Left ventricle myocardium superior (tissue), 1 donor: ENCODE data around the gene SYTL1. TPM values are rescaled to one million over a fixed set of nuclear protein-coding genes. Genes with fewer than 3 reads are reported as not detected.

Experiments used
- ATAC-seq: fragments of 200-7000 bp; cut with Tn5 transposase; one replicate; pipeline ENCODE4 v1.9.1; 2020; ENCODE audit warnings: mild to moderate bottlenecking, moderate library complexity
- DNase-seq: peaks from one replicate; pipeline ENCODE4 v3.0.0-alpha.2; 2020
- intact Hi-C: fragments of 100-400 bp; cut with micrococcal nuclease; formaldehyde crosslinking; loops from one replicate; pipeline ENCODE4 v1.11.0; 2022
- total RNA-seq: library from RNA; stranded (reverse); fragmentation: NEBNext Ultra II Directional; extraction: Animal tissue kit (Norgen Biotek cat#: 25700); gene quantifications from one replicate; pipeline ENCODE4 v1.2.1, GENCODE V29; 2021
- donor health status: DM: no; HTN: yes; CAD: no; lungs with severe emphysema.

Gene SYTL1
- total RNA-seq, 1 donor from 2014 or later, result 1.1 TPM

DNA sequence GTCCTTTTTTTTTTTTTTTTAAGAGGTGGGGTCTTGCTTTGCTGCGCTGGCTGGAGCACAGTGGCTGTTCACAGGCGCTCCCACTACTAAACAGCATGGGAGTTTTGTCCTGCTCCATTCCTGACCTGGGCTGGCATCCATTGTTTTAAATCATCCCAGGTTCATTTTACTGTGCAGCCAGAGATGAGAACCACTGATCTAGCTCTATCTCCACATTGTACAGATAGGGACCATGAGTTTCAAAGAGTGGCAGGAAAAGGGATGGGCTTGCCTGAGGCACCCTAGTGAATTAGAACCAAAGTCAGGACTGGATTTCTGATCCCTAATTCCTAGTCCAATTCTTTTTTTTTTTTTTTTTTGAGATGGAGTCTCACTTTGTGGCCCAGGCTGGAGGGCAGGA lies 27.1 kb upstream of the SYTL1 start:
- intact Hi-C loops, result no loop called here

DNA sequence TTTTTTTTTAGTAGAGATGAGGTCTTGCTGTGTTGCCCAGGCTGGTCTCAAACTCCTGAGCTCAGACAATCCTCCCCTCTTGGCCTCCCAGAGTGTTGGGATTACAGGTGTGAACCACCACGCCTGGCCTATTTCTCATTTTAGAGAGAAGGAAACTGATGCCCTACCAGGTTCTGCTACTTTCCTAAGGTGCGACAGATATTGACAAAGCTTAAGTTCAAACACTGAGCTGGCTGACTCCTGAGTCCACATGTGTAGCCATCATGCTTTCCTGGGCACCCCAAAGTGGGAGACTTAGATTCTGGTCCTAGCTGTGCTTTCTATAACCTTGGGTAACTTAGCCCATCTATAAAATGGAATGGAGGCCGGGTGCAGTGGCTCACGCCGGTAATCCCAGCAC lies 25.0 kb upstream of the SYTL1 start:
- intact Hi-C loops, result no loop called here
- DNase-seq (no peak), ATAC-seq (no peak)

More for the DNA sequence above, 27.1 kb upstream of the SYTL1 start:
- ATAC-seq (no peak), DNase-seq (no peak)

DNA sequence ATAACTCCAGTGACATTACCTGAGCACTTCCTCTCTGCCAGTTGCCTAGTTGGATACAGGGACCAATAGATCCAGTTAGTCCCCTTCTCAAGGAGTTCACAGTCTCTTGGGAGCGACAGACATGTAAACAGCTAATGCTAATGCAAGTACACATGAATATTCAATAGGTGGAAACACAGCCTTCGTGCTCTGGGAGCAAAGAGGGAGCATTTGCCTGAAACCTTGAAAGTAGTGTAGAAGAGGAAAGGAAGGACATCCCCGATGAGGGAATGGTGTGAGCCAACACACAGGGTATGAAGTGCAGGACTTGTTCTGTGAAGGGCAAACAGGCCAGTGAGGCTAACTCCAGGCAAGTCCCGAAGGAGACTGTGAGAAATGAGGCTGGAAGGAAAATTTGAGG lies 23.7 kb upstream of the SYTL1 start:
- ATAC-seq (no peak), DNase-seq (no peak)
- intact Hi-C loops, result no loop called here

DNA sequence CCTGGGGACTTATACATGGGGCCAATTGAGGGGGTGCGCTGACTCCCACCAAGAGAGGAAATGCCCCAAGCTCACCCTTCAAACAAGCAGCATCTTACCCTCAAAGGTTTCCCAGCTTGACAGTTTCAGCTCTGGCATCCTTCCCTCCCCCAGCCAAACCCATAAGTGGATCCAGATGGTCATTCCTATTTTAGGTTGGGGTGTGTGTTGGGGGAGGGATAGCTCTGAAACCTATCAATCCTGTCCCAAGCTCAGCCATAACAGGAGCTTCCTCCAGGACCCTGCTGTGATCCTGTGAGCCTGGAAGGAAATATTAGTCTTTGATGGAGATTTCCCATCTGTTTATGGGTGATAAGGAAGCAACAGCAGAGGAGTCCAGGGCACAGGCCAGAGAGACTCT lies 23.2 kb upstream of the SYTL1 start:
- DNase-seq, result no peak

DNA sequence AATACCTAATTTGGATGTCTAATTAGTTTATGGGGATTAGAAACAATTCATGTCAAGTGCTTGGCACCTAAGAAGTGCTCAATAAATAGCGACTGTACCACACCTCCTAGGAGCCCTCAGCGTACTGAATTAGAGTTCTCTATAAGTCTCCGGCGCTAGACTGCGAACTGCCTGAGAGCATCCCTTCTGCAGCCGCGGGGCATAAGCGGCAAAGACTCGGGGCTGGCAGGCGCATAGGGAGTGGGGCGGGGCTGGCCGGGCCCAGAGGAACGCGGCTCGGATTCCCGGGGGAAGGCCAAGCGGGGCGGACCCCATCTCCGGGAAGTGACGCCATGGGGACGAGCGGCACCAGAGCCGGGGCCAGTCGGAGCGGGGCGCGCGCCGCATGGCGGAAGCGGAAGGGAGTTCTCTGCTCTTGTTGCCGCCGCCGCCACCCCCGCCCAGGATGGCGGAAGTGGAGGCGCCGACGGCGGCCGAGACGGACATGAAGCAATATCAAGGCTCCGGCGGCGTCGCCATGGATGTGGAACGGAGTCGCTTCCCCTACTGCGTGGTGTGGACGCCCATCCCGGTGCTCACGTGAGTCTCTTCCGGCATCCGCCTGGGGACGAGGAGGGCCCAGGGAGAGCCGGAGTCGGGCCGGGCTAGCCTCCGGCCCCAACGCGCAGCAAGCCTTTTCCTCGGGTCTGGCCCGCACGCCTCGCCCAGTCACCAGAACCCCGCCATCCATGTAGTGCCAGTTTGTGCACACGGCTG lies 19.8 kb upstream of the SYTL1 start, which contains the start of gene TMEM222:
TSS of gene TMEM222 (plus strand) at position 351 of the 756 bp plus-strand sequence. CDS start at position 386, 35 bp downstream.
- ATAC-seq, result peak; percentile 99
- DNase-seq, result peak; percentile 98
- intact Hi-C loops, result no loop called here

More for the DNA sequence above, 23.2 kb upstream of the SYTL1 start:
- no peak for ATAC-seq
- intact Hi-C loops, result no loop called here

DNA sequence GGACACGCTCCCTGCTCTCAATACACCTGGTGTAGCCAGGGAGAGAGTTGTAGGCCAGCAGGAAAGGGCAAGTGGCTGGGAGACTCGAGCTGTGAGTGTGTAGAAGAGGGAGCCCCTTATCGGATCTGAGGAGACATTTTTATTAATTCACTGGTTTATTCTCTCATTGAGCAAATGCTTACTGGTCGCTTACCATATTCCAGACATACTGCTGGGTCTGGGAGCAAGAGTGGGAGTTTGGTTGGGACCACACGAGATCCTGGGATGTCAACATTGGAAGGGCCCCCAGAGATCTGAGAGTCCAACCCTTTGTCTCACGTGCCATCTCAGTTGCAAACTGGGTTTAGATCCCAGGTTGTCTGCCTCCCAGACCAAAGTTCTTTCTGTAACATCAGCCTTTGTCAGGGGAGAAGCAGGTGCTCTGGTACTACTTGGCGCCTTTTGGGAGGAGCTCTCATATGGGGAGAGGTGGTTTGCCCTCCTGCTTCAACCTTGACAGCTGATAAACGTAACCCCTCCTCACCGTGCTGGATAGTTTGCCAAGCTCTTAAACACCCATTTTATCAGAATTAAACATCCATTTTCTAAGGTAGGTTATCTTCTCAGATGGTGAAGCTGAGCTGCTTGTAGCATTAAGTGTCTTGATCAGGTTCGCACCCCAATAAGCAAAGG lies 19.1 kb upstream of the SYTL1 start:
- intact Hi-C loops, result no loop called here
- no peak for DNase-seq
- no peak for ATAC-seq

DNA sequence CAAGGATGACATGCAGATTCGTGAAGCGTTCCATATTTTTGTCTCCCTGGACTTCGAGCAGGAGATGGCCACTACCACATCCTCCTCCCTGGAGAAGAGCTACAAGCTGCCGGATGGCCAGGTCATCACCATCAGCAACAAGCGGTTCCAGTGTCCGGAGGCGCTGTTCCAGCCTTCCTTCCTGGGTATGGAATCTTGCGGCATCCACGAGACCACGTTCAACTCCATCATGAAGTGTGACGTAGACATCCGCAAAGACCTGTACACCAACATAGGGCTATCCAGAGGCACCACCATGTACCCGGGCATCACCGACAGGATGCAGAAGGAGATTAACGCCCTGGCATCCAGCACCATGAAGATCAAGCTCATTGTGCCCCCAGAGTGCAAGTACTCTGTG lies 16.5 kb upstream of the SYTL1 start:
- ATAC-seq (no peak), DNase-seq (peak; percentile 17)
- intact Hi-C loops, result no loop called here

DNA sequence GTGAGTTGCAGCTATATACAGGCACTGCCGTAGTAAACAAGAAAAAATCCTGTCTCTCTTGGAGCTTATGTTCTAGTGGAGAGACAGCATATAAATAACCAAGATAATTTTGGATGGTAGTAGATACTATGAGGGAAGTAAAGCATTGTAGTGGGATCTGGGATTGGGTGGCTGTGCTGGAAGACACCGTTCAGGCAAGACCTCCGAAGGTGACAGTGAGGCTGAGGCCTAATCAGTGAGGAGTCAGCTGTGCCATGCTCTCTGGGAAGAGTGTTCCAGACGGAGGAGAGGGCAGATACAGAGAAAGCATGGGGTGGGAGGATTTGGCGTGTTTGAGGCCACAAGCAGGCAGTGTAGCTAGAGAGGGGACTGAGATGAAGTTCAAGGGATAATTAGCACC lies 13.9 kb upstream of the SYTL1 start:
- DNase-seq, result peak; percentile 4
- intact Hi-C loops, result no loop called here

DNA sequence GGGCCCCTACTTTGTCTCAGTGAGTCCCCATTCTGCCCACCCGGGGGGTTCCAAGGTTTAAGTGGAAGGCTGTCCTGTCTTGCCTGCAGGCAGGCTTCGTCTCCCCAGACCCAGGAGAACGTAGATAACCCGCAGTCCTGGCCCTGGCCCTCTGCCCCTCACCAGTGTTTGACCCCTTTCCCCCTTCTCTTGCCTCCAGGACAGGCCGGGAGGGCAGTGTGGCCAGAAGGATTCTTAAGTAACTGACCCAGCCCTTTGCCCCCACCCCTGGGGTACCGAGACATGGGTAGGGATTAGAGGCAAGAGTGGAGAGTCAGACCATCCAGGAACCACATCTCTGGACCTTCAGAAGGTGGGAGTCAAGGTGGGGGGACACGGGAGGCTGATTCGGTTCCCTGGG lies 11.0 kb upstream of the SYTL1 start:
- DNase-seq (peak; percentile 7), ATAC-seq (no peak)

More for the DNA sequence above, 13.9 kb upstream of the SYTL1 start:
- ATAC-seq, result no peak

DNA sequence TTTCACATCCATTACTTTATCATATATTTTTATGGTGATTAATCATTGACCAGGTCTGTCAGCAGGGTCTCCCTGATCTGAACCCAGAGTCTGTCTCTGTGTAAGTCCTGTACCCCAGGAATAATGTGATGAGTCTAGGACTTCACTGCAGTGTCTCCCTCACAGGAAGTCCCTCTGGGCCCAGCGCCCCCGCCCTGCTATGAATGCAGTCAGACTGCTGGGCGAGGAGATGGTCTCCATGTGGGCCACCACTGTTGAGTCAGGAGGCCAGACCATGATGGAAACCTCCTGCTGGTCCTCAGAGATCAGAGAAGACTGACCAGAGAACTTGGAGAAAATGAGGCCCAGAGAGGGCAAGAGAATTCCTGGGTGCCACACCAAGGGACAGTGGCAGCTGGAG lies 10.4 kb upstream of the SYTL1 start:
- ATAC-seq (no peak), DNase-seq (peak; percentile 19)
- intact Hi-C loops, result no loop called here

More for the DNA sequence above, 11.0 kb upstream of the SYTL1 start:
- intact Hi-C loops, result no loop called here

DNA sequence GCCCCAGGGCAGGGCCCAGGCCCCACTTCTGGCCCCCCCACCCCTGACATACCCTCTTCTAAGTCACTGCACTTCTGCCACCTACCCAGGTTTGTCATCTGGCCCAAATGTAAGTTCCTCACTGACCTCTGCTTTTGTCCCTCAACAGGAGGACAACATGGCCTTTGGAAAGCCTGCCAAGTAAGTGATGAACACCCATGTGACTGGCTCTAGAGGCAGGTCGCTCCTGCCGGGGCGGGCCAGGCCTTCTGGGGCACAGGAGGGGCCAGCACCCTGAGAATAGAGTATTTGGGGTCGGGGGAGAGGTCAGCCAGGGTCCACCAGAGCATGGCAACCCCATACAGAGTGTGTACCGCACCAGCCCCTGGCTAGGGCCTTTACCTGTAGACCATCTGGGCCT lies 9.9 kb upstream of the SYTL1 start:
- intact Hi-C loops, result no loop called here
- ATAC-seq, result peak; percentile 72
- DNase-seq, result peak; percentile 43

DNA sequence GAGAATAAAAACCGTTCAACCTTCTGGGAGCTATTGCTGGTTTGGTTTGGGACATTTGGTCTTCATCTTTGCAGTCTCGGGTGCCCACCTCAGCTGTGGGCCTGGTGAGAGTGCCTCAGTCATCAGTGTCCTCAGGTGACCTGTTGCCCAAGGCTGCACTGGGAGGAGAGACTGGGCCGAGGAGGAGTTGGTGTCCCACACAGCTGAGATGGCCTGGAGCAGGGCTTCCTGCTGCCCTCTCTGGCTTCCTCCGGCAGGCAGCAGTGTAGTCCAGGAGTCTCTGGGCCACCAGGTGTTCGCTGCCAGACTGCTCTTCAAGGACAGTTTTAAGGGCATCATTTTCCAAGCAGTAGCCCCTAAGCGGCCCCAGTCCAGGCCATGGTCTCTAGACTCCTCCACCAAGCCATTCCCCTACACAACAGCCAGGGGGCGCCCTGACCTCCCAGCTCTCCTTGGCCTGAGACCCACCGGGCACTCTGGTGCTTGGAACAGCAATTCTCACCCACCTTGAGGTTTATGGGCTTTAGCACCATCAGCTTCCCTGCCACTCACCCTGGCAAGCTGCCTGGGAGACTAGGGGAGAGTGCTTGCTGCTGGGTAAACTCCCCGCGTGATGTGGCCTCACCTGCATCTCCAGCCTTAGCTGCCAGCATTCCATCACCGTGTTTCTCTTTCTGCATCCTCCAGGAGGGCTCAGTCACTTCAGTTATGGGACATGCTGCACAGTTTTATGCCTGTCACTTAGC lies 9.1 kb upstream of the SYTL1 start:
- DNase-seq (peak; percentile 62), ATAC-seq (peak; percentile 57)
- intact Hi-C loops, result no loop called here

DNA sequence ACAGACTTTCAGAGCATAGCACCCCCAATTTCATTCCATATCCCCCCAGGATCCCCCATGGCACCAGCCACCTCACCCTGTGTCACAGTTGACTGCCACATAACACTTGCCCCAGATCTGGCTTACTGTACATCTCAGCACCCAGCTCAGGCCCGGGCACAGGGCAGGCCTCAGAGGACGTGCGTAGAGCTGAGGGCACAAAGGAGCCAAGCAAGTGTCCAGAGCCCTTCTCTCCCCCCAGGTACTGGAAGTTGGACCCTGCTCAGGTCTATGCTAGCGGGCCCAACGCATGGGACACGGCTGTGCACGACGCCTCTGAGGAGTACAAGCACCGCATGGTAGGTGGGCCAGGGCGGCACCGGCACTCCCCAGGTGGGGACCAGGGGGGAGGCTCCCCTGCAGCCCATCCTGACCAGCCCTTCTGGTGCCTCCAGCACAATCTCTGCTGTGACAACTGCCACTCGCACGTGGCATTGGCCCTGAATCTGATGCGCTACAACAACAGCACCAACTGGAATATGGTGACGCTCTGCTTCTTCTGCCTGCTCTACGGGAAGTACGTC lies 8.0 kb upstream of the SYTL1 start:
- intact Hi-C loops, result no loop called here
- ATAC-seq (no peak), DNase-seq (peak; percentile 16)

DNA sequence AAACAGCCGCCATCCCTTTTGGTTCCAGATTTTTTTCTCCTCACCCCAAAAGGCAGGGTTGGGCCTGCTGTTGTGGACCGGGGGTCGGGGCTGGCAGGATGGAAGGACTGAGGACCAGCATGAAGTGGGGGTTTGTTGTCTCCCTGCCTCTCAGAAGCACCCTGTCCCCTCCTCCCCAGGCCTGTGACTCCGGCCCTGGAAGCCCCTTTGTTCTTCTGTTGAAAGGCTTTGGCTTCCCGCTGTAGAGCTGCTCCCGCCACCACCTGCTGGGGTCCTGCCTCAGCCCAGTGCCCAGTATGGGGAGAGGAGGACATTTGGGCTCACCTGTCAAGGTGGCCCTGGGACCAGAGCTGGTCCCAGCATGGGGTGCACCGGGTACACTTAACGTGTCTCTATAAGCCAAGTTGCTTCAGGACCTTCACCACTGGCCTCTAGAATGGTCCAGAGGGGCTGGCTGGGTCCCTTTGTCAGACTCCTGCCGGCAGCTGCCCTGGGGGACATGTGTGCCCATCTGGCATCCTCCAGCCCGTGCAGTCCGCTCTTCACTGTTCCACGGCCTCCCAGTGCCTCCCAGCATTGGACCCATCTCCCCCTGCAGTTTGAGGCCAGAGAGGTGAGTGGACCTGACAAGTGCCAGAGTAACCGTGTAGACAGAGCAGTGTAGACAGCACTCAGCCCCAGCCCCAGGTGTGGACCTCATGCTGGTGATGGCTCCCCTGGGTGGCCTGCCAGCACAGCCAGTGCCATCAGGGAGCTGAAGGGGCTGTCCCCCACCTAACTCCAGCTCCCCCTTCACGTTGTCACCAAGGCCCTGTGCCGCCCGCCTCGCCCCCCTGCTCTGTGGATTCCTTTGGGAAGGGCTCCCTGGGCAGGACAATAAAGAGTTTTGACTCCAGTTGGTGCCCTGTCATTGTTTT lies 6.1 kb upstream of the SYTL1 start:
- ATAC-seq, result no peak
- peak; percentile 24 for DNase-seq
- intact Hi-C loops, result no loop called here

DNA sequence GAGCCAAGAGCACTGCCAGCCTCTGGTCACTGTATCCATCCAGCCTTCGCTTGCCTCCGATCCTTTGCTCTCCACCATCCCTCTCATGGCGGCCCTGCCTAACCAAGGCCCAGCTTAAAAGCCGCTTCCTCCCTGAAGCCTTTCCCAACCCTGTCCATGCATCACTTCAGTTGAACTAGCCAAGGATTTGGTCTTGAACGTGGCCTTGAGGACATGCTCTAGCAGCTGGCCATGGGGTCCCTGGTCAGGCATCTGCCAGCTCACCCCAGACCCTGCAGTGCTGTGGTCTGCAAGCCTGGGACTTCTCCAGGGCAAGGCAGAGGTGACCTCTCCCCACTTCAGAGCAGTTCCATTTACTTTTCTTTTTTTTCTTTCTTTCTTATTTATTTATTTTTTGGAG lies 5.1 kb upstream of the SYTL1 start:
- ATAC-seq, result no peak
- peak; percentile 11 for DNase-seq
- intact Hi-C loops, result no loop called here

DNA sequence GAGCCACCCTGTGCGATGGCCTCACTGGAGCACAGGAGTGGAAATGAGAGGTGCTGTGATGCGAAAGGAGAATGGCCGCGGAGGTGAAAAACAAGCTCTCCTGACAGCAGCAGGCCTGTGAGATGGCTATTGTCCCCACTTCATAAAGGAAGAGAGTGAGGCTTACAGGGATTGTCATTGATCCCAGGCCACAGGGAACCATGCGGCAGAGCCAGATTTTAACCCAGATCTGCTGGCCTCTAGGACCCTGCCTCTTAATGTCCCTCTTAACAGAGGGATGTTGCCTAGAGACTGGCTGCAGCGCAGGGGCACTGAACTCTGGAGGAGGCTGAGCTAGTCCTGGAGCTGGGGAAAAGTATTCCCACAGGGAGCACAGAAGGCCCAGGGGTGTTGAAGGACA lies 3.1 kb upstream of the SYTL1 start:
- DNase-seq, result no peak
- intact Hi-C loops, result no loop called here
- no peak for ATAC-seq

DNA sequence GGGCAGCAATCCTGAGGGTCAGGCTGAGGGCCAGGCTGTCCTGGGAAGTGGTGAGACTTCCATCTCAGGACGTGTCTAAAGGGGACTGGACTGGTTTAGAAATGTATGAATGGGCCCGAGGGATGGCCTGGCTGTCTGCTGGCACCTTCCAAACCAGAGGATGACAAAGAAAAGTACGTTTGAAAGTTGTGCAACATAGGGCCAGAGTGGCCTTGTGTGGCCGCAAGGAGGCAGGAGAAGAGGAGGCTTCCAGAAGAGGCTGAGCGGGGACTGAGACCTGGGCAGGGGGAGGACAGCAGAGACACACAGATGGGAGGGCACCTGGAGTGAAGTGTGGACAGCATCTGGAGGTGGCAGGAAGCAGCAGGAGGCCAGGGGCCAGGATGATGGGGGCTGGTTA lies 2.6 kb upstream of the SYTL1 start:
- DNase-seq, result no peak
- intact Hi-C loops, result no loop called here
- ATAC-seq, result no peak

DNA sequence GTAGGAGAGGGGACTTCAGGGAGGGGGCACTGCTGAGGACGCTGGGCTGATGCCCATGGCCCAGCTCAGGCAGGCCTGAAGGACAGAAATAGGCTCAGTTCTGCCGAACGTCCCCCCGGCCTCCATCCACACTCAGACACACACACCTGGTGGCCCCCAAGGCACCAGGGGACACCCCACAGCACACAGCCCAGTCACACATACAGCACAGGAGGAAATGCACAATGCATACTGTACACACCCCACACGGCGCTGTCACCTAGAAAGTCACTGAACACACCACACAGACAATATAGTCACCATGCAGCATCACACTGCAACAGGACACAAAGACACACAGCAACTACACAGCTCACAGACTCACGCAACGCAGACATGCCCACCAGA lies 562 bp downstream of the SYTL1 start:
- DNase-seq (no peak), ATAC-seq (peak; percentile 15)
- intact Hi-C loops, result no loop called here
